Natural killer cell (primary cell): ENCODE measurements around the gene TMEM88. TPM values are rescaled to one million over a fixed set of nuclear protein-coding genes. Genes with fewer than 3 reads are reported as not detected.

Experiments
- ATAC-seq, 3 donors: fragments of 150-1000 bp in 2 of 3; fragments of 200-7000 bp in 1 of 3; cut with Tn5 transposase; 1 replicate in 1 of 3; 2 replicates in 2 of 3; pipeline ENCODE4 v1.10.0; 2021; ENCODE audit warnings: mild to moderate bottlenecking in 2 of 3, moderate library complexity in 2 of 3
- DNase-seq, 2 donors: peaks; one replicate each; pipeline versions ENCODE4 v3.0.0 to v3.0.0-alpha.2; 2013 to 2021; ENCODE audit warnings: mixed read lengths in 1 of 2
- H3K27ac ChIP-seq: one replicate; pipeline ENCODE4 v1.5.1; 2013; ENCODE audit warnings: mild to moderate bottlenecking, low read length
- H3K27me3 ChIP-seq: one replicate; pipeline ENCODE4 v1.6.1; 2013; ENCODE audit warnings: low read length; ENCODE audit not compliant: control insufficient read depth, insufficient read depth
- H3K36me3 ChIP-seq: one replicate; pipeline ENCODE4 v1.6.1; 2013; ENCODE audit warnings: low read length; ENCODE audit not compliant: control insufficient read depth, insufficient read depth
- H3K4me1 ChIP-seq: one replicate; pipeline ENCODE4 v1.6.1; 2013; ENCODE audit warnings: low read length; ENCODE audit not compliant: control insufficient read depth, insufficient read depth
- H3K4me3 ChIP-seq: one replicate; pipeline ENCODE4 v1.5.1; 2013; ENCODE audit warnings: low read length
- H3K9me3 ChIP-seq: one replicate; pipeline ENCODE4 v1.6.1; 2013; ENCODE audit warnings: low read length; ENCODE audit not compliant: control insufficient read depth, insufficient read depth
- H3K27ac Mint-ChIP-seq, 2 donors: one replicate each; pipeline ENCODE4 v1.8.0; 2022; ENCODE audit warnings: mild to moderate bottlenecking in 2 of 2, mixed read lengths in 2 of 2, moderate library complexity in 1 of 2
- H3K27me3 Mint-ChIP-seq, 2 donors: one replicate each; pipeline ENCODE4 v1.8.0; 2022; ENCODE audit warnings: low read depth in 2 of 2, mixed read lengths in 2 of 2
- H3K36me3 Mint-ChIP-seq: one replicate; pipeline ENCODE4 v1.8.0; 2022; ENCODE audit warnings: mixed read lengths
- H3K4me1 Mint-ChIP-seq, 2 donors: one replicate each; pipeline ENCODE4 v1.8.0; 2022; ENCODE audit warnings: mixed read lengths in 2 of 2
- H3K4me3 Mint-ChIP-seq: one replicate; pipeline ENCODE4 v1.8.0; 2022; ENCODE audit warnings: mild to moderate bottlenecking, moderate library complexity, mixed read lengths
- H3K9me3 Mint-ChIP-seq, 2 donors: one replicate each; pipeline ENCODE4 v1.8.0; 2022; ENCODE audit warnings: mixed read lengths in 2 of 2
- WGBS: methylation state at CpG from one replicate; pipeline ENCODE4 v1.1.7; 2013; ENCODE audit warnings: missing lambda C conversion rate; ENCODE audit not compliant: insufficient coverage; 5-methylcytosine and 5-hydroxymethylcytosine counted together
- intact Hi-C: fragments of 100-400 bp; cut with micrococcal nuclease; formaldehyde crosslinking; loops from one replicate; pipeline ENCODE4 v1.14.2; 2022
- total RNA-seq, 4 donors: library from RNA; stranded (reverse); fragments of 120-200 nt in 1 of 4; gene quantifications; one replicate each; pipeline versions ENCODE4 v1.2.3 to v1.2.4, GENCODE V29; 2013 to 2022
- TF ChIP-seq, protein P1 (sequence below): fragments of 200-600 bp; IDR thresholded peaks from one replicate; pipeline ENCODE4 v1.8.0; 2022; ENCODE audit warnings: antibody characterized with exemption

TMEM88 gene
- total RNA-seq, 3 donors from 2014 or later (not counting 1 experiment from before 2014, with no cell fraction given), result 12.7 to 45.5 (median 27.6) TPM

- Mint-ChIP-seq H3K27ac (peak overlapping the region; percentile 97 to 100), H3K9me3 (no peaks in the 10 kb centered on the region), H3K36me3 (no peaks in the 10 kb centered on the region), H3K4me1 (peaks cover 25 to 46% of the 10 kb centered on the region in 2 donors), H3K4me3 (peak overlapping the region; percentile 88), H3K27me3 (peaks cover 0 to 12% of the 10 kb centered on the region in 2 donors)
- peak overlapping the region; percentile 59 for H3K4me3 ChIP-seq
- TF ChIP-seq, protein P1, sequence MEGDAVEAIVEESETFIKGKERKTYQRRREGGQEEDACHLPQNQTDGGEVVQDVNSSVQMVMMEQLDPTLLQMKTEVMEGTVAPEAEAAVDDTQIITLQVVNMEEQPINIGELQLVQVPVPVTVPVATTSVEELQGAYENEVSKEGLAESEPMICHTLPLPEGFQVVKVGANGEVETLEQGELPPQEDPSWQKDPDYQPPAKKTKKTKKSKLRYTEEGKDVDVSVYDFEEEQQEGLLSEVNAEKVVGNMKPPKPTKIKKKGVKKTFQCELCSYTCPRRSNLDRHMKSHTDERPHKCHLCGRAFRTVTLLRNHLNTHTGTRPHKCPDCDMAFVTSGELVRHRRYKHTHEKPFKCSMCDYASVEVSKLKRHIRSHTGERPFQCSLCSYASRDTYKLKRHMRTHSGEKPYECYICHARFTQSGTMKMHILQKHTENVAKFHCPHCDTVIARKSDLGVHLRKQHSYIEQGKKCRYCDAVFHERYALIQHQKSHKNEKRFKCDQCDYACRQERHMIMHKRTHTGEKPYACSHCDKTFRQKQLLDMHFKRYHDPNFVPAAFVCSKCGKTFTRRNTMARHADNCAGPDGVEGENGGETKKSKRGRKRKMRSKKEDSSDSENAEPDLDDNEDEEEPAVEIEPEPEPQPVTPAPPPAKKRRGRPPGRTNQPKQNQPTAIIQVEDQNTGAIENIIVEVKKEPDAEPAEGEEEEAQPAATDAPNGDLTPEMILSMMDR, result no peak
- 61% methylated on average over 19 of the region's 19 CpGs for WGBS
- H3K27me3 ChIP-seq, result no peaks in the 10 kb centered on the region
- no peak for ATAC-seq
- no peak overlapping the region for H3K27ac ChIP-seq
- peaks cover 35% of the 10 kb centered on the region for H3K4me1 ChIP-seq
- peak in 1 of 2 donors; percentile 30 for DNase-seq
- no peaks in the 10 kb centered on the region for H3K9me3 ChIP-seq
- intact Hi-C loops, result no loop called here
- H3K36me3 ChIP-seq, result no peaks in the 10 kb centered on the region
Observed at GRCh38 chr17:7833011-7833794, 21.7 kb upstream of the TMEM88 start.

- Mint-ChIP-seq H3K36me3 (no peaks in the 10 kb centered on the region), H3K4me3 (peak within 1 kb of the TSS; percentile 94), H3K27me3 (peaks cover 0 to 12% of the 10 kb centered on the region in 2 donors), H3K27ac (peak within 1 kb of the TSS; percentile 97 to 100), H3K9me3 (no peaks in the 10 kb centered on the region), H3K4me1 (peaks cover 33 to 54% of the 10 kb centered on the region in 2 donors)
- ATAC-seq (peak; percentile 65 to 80 (median 67)), DNase-seq (peak; percentile 87 to 94)
- Histone ChIP-seq H3K9me3 (no peaks in the 10 kb centered on the region), H3K4me1 (peaks cover 42% of the 10 kb centered on the region), H3K4me3 (peak within 1 kb of the TSS; percentile 59), H3K36me3 (no peaks in the 10 kb centered on the region), H3K27ac (peak within 1 kb of the TSS; percentile 98), H3K27me3 (no peaks in the 10 kb centered on the region)
- WGBS, result under 1% methylated on average over 49 of the region's 49 CpGs
- intact Hi-C loops, result loop anchor here (1.0 to 2.0 kb wide), 3 partner anchors 8 to 53 kb away; partner anchors contain the start of gene NAA38
- TF ChIP-seq, protein P1, result no peak
Observed at GRCh38 chr17:7833795-7834541, 20.9 kb upstream of the TMEM88 start, which contains the start of gene KDM6B. KDM6B (plus strand) TSS chr17:7834217; CDS start chr17:7845555, 11,338 bp downstream.

DNA sequence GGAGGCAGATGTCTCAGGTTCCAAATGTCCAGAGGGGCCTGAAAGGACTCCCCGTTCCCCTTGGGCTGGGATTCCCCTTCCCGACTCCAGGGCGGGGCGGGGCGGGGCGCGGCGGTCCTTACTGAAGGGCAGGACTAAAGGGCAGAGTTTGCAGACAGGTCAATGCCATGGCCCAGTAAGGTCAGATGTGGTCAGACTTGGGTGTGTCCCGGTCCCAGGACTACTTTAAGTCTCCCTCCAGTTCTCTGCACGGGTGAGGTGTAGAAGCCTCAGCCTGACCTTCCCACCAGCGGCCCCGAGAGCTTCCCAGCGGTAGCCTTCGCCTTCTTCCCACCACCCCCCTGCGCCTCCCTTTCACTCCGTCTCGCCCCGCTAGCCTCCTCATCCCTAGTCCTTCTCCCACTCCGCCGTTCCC is 20.3 kb upstream of the TMEM88 start:
- Histone ChIP-seq H3K27ac (peak overlapping the region; percentile 98), H3K9me3 (no peaks in the 10 kb centered on the region), H3K4me3 (peak overlapping the region; percentile 59), H3K27me3 (no peaks in the 10 kb centered on the region), H3K36me3 (no peaks in the 10 kb centered on the region), H3K4me1 (peaks cover 47% of the 10 kb centered on the region)
- 0% methylated on average over 20 of the region's 20 CpGs for WGBS
- Mint-ChIP-seq H3K4me1 (peaks cover 35 to 58% of the 10 kb centered on the region in 2 donors), H3K27ac (peak overlapping the region; percentile 97 to 100), H3K36me3 (no peaks in the 10 kb centered on the region), H3K27me3 (peaks cover 0 to 9% of the 10 kb centered on the region in 2 donors), H3K4me3 (peak overlapping the region; percentile 94), H3K9me3 (no peaks in the 10 kb centered on the region)
- ATAC-seq (peak; percentile 4 to 16 (median 8)), DNase-seq (peak in 1 of 2 donors; percentile 77)
- intact Hi-C loops, result loop anchor here (1.0 to 2.0 kb wide), 3 partner anchors 8 to 52 kb away; partner anchors contain the start of gene NAA38
- TF ChIP-seq, protein P1, result no peak
